HEK293 (cell line): ENCODE results near the gene NCAPD3.
A peak's percentile ranks its signal among the peaks of the same experiment; 100 is the strongest.

Experiments
- ATF2 ChIP-seq: fragments of 450-650 bp; formaldehyde crosslinking; IDR thresholded peaks from 2 replicates; pipeline ENCODE4 v1.5.1; 2016; ENCODE audit warnings: missing biosample characterization, missing genetic modification characterization, low read depth
- EGR2 ChIP-seq: fragments of 450-650 bp; formaldehyde crosslinking; IDR thresholded peaks from 2 replicates; pipeline ENCODE4 v1.5.1; 2016; ENCODE audit warnings: low read depth, missing biosample characterization, missing genetic modification characterization
- IKZF3 ChIP-seq: fragments of 450-650 bp; IDR thresholded peaks from 2 replicates; pipeline ENCODE4 v1.5.0; 2018; ENCODE audit warnings: missing biosample characterization, mild to moderate bottlenecking, missing genetic modification characterization, moderate library complexity
- KLF1 ChIP-seq: fragments of 450-650 bp; formaldehyde crosslinking; IDR thresholded peaks from 2 replicates; pipeline ENCODE4 v1.5.1; 2016; ENCODE audit warnings: missing biosample characterization, missing genetic modification characterization
- KLF9 ChIP-seq: fragments of 450-650 bp; formaldehyde crosslinking; IDR thresholded peaks from 2 replicates; pipeline ENCODE4 v1.5.1; 2016; ENCODE audit warnings: missing biosample characterization, missing genetic modification characterization, low read depth
- PATZ1 ChIP-seq: fragments of 450-650 bp; formaldehyde crosslinking; IDR thresholded peaks from 2 replicates; pipeline ENCODE4 v1.5.1; 2016; ENCODE audit warnings: missing biosample characterization, missing genetic modification characterization
- SCRT1 ChIP-seq: fragments of 450-650 bp; formaldehyde crosslinking; IDR thresholded peaks from 2 replicates; pipeline ENCODE4 v1.5.1; 2016; ENCODE audit warnings: missing biosample characterization, missing genetic modification characterization, borderline replicate concordance
- SETDB1 ChIP-seq: IDR thresholded peaks from one replicate; pipeline ENCODE4 v1.6.1; 2017; ENCODE audit warnings: mild to moderate bottlenecking, low read length, moderate library complexity, mixed read lengths; ENCODE audit not compliant: insufficient read length
- SP2 ChIP-seq: fragments of 450-650 bp; formaldehyde crosslinking; IDR thresholded peaks from 2 replicates; pipeline ENCODE4 v1.5.1; 2016; ENCODE audit warnings: missing biosample characterization, missing genetic modification characterization
- SP3 ChIP-seq: fragments of 450-650 bp; formaldehyde crosslinking; IDR thresholded peaks from 2 replicates; pipeline ENCODE4 v1.5.1; 2016; ENCODE audit warnings: missing biosample characterization, missing genetic modification characterization
- WT1 ChIP-seq: fragments of 450-650 bp; formaldehyde crosslinking; IDR thresholded peaks from 2 replicates; pipeline ENCODE4 v1.5.1; 2016; ENCODE audit warnings: missing biosample characterization, missing genetic modification characterization
- YY1 ChIP-seq: fragments of 450-650 bp; formaldehyde crosslinking; IDR thresholded peaks from 2 replicates; pipeline ENCODE4 v1.5.1; 2018; ENCODE audit warnings: missing biosample characterization, missing genetic modification characterization
- ZBTB20 ChIP-seq: fragments of 450-650 bp; formaldehyde crosslinking; IDR thresholded peaks from 2 replicates; pipeline ENCODE4 v1.5.1; 2016; ENCODE audit warnings: missing biosample characterization, missing genetic modification characterization
- ZBTB8A ChIP-seq: fragments of 450-650 bp; formaldehyde crosslinking; IDR thresholded peaks from 2 replicates; pipeline ENCODE4 v1.5.1; 2016; ENCODE audit warnings: missing biosample characterization, missing genetic modification characterization
- ZEB2 ChIP-seq: fragments of 450-650 bp; formaldehyde crosslinking; IDR thresholded peaks from 2 replicates; pipeline ENCODE4 v1.5.1; 2016; ENCODE audit warnings: missing biosample characterization, missing genetic modification characterization
- ZFP41 ChIP-seq: fragments of 450-650 bp; formaldehyde crosslinking; IDR thresholded peaks from 2 replicates; pipeline ENCODE4 v1.5.1; 2016; ENCODE audit warnings: missing biosample characterization, missing genetic modification characterization, borderline replicate concordance
- ZNF121 ChIP-seq: fragments of 450-650 bp; formaldehyde crosslinking; IDR thresholded peaks from 2 replicates; pipeline ENCODE4 v1.5.1; 2016; ENCODE audit warnings: missing biosample characterization, missing genetic modification characterization
- ZNF138 ChIP-seq: fragments of 450-650 bp; formaldehyde crosslinking; IDR thresholded peaks from 2 replicates; pipeline ENCODE4 v1.5.1; 2016; ENCODE audit warnings: missing biosample characterization, missing genetic modification characterization, borderline replicate concordance
- ZNF335 ChIP-seq: fragments of 450-650 bp; formaldehyde crosslinking; conservative IDR thresholded peaks from 2 replicates; pipeline ENCODE4 v1.5.1; 2016; ENCODE audit warnings: missing biosample characterization, missing genetic modification characterization
- ZNF341 ChIP-seq: fragments of 450-650 bp; formaldehyde crosslinking; IDR thresholded peaks from 2 replicates; pipeline ENCODE4; 2016; ENCODE audit warnings: low read depth, missing biosample characterization, missing genetic modification characterization
- ZNF354C ChIP-seq: fragments of 450-650 bp; formaldehyde crosslinking; IDR thresholded peaks from 2 replicates; pipeline ENCODE4 v1.5.1; 2016; ENCODE audit warnings: missing biosample characterization, missing genetic modification characterization, low read depth, borderline replicate concordance
- ZNF398 ChIP-seq: fragments of 450-650 bp; formaldehyde crosslinking; IDR thresholded peaks from 2 replicates; pipeline ENCODE4 v1.5.1; 2017; ENCODE audit warnings: missing biosample characterization, missing genetic modification characterization
- ZNF423 ChIP-seq: fragments of 450-650 bp; formaldehyde crosslinking; IDR thresholded peaks from 2 replicates; pipeline ENCODE4 v1.5.1; 2016; ENCODE audit warnings: missing biosample characterization, missing genetic modification characterization
- ZNF530 ChIP-seq: fragments of 450-650 bp; formaldehyde crosslinking; IDR thresholded peaks from 2 replicates; pipeline ENCODE4 v1.5.1; 2016; ENCODE audit warnings: low read depth, missing biosample characterization, missing genetic modification characterization
- ZNF561 ChIP-seq: fragments of 450-650 bp; IDR thresholded peaks from 2 replicates; pipeline ENCODE4 v1.5.1; 2018; ENCODE audit warnings: missing biosample characterization, missing genetic modification characterization, borderline replicate concordance
- ZNF585B ChIP-seq: fragments of 450-650 bp; formaldehyde crosslinking; IDR thresholded peaks from 2 replicates; pipeline ENCODE4 v1.5.1; 2016; ENCODE audit warnings: missing biosample characterization, missing genetic modification characterization
- ZNF830 ChIP-seq: fragments of 450-650 bp; IDR thresholded peaks from 2 replicates; pipeline ENCODE4 v1.5.0; 2018; ENCODE audit warnings: missing biosample characterization, missing genetic modification characterization, low read depth, mild to moderate bottlenecking, moderate library complexity
- TF ChIP-seq, protein P1 (sequence below): fragments of 450-650 bp; IDR thresholded peaks from 2 replicates; pipeline ENCODE4 v1.5.1; 2018; ENCODE audit warnings: missing biosample characterization, mild to moderate bottlenecking, missing genetic modification characterization
- TF ChIP-seq, protein P2 (sequence below): sonication (generic); formaldehyde crosslinking; IDR thresholded peaks from 2 replicates; pipeline ENCODE4 v1.8.1; 2022; ENCODE audit warnings: mild to moderate bottlenecking, moderate library complexity, missing genetic modification reagents

Gene NCAPD3

GRCh38 chr11:134224710-134225664 lies 1.2 kb upstream of the NCAPD3 start (continued):
- TF ChIP-seq, protein P1, sequence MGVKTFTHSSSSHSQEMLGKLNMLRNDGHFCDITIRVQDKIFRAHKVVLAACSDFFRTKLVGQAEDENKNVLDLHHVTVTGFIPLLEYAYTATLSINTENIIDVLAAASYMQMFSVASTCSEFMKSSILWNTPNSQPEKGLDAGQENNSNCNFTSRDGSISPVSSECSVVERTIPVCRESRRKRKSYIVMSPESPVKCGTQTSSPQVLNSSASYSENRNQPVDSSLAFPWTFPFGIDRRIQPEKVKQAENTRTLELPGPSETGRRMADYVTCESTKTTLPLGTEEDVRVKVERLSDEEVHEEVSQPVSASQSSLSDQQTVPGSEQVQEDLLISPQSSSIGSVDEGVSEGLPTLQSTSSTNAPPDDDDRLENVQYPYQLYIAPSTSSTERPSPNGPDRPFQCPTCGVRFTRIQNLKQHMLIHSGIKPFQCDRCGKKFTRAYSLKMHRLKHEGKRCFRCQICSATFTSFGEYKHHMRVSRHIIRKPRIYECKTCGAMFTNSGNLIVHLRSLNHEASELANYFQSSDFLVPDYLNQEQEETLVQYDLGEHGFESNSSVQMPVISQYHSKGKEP (tag by site-specific recombination) = 0 out of 2 replicates have a peak, but pooled peaks have one; percentile 28
- TF ChIP-seq PATZ1 (tag by site-specific recombination) = peak; percentile 68
- TF ChIP-seq SETDB1 = no peak
- TF ChIP-seq WT1 (tag by site-specific recombination) = peak; percentile 82
- peak; percentile 62; the same call in 1 of the 2 replicates for TF ChIP-seq KLF9 (tag by site-specific recombination)
- peak; percentile 74 for TF ChIP-seq ZNF335 (tag by site-specific recombination)
- 0 out of 2 replicates have a peak, but pooled peaks have one; percentile 1 for TF ChIP-seq IKZF3 (tag by site-specific recombination)
- 0 out of 2 replicates have a peak, but pooled peaks have one; percentile 8 for TF ChIP-seq ZBTB8A (tag by site-specific recombination)
- no peak for TF ChIP-seq ZNF354C (tag by site-specific recombination)
- peak; percentile 66 for TF ChIP-seq ZNF423 (tag by site-specific recombination)
- 0 out of 2 replicates have a peak, but pooled peaks have one; percentile 10 for TF ChIP-seq ZNF398 (tag by site-specific recombination)
- peak; percentile 88 for TF ChIP-seq ZNF341 (tag by site-specific recombination)
- no peak for TF ChIP-seq ATF2
- TF ChIP-seq SCRT1 (tag by site-specific recombination) = no peak
- TF ChIP-seq ZNF530 (tag by site-specific recombination) = no peak
- 0 out of 2 replicates have a peak, but pooled peaks have one; percentile 9 for TF ChIP-seq ZNF121
- peak; percentile 72 for TF ChIP-seq SP2 (tag by site-specific recombination)
- TF ChIP-seq, protein P2, sequence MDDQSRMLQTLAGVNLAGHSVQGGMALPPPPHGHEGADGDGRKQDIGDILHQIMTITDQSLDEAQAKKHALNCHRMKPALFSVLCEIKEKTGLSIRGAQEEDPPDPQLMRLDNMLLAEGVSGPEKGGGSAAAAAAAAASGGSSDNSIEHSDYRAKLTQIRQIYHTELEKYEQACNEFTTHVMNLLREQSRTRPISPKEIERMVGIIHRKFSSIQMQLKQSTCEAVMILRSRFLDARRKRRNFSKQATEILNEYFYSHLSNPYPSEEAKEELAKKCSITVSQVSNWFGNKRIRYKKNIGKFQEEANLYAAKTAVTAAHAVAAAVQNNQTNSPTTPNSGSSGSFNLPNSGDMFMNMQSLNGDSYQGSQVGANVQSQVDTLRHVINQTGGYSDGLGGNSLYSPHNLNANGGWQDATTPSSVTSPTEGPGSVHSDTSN (CRISPR knock-in tag) = 0 out of 2 replicates have a peak, but pooled peaks have one; percentile 23
- TF ChIP-seq ZNF585B (tag by site-specific recombination) = no peak
- no peak for TF ChIP-seq ZNF830
- peak; percentile 59 for TF ChIP-seq SP3
- peak; percentile 74 for TF ChIP-seq EGR2 (tag by site-specific recombination)
- TF ChIP-seq ZNF561 (tag by site-specific recombination) = 0 out of 2 replicates have a peak, but pooled peaks have one; percentile 63
- TF ChIP-seq ZBTB20 = peak; percentile 65; the same call in 1 of the 2 replicates
- TF ChIP-seq ZNF138 (tag by site-specific recombination) = no peak
- TF ChIP-seq ZFP41 (tag by site-specific recombination) = no peak
- TF ChIP-seq YY1 (tag by site-specific recombination) = no peak
- 0 out of 2 replicates have a peak, but pooled peaks have one; percentile 19 for TF ChIP-seq ZEB2 (tag by site-specific recombination)
- TF ChIP-seq KLF1 = peak; percentile 70
